K562 (cell line): ENCODE measurements around the gene MRPL55. TPM values are rescaled to one million over a fixed set of nuclear protein-coding genes. Genes with fewer than 3 reads are reported as not detected.

Experiments
- CHCHD3 ChIP-seq: fragments of 250-450 bp; sonication (Bioruptor Pico); IDR thresholded peaks from 2 replicates; pipeline ENCODE4 v2.1.2; 2022; ENCODE audit warnings: mild to moderate bottlenecking
- ELF4 ChIP-seq: fragments of 450-650 bp; formaldehyde crosslinking; IDR thresholded peaks from 2 replicates; pipeline ENCODE4 v1.4.0; 2022; ENCODE audit warnings: missing genetic modification characterization
- ETV5 ChIP-seq: sonication (generic); formaldehyde crosslinking; IDR thresholded peaks from 2 replicates; pipeline ENCODE4 v1.4.0; 2020; ENCODE audit warnings: low read depth, mild to moderate bottlenecking, missing genetic modification reagents
- FOSL1 ChIP-seq: fragments of 200-800 bp; sonication (Bioruptor generic); conservative IDR thresholded peaks from 2 replicates; pipeline ENCODE4 v1.6.1; 2016; ENCODE audit warnings: missing genetic modification characterization, missing compliant biosample characterization
- GTF2B ChIP-seq: IDR thresholded peaks from 2 replicates; pipeline ENCODE4 v1.6.1; 2011; ENCODE audit not compliant: insufficient read length; ENCODE audit errors: extremely low read depth
- ID3 ChIP-seq, 2 experiments: fragments of 250-450 bp in 1 of 2; fragments of 450-650 bp in 1 of 2; sonication (Bioruptor Pico) in 1 of 2; IDR thresholded peaks; 2 replicates each; pipeline versions ENCODE4 v1.6.1 to v1.8.0; 2016 to 2021; ENCODE audit warnings: mild to moderate bottlenecking in 2 of 2, moderate library complexity in 2 of 2, missing compliant biosample characterization in 1 of 2, missing genetic modification characterization in 1 of 2
- KLF1 ChIP-seq: fragments of 450-650 bp; IDR thresholded peaks from 2 replicates; pipeline ENCODE4 v1.6.1; 2016; ENCODE audit warnings: missing genetic modification characterization, missing compliant biosample characterization
- LEF1 ChIP-seq: fragments of 450-650 bp; IDR thresholded peaks from 2 replicates; pipeline ENCODE4 v1.6.1; 2016; ENCODE audit warnings: mild to moderate bottlenecking
- MCM3 ChIP-seq: fragments of 450-650 bp; IDR thresholded peaks from 2 replicates; pipeline ENCODE4 v1.6.1; 2016
- NCOA1 ChIP-seq: fragments of 450-650 bp; IDR thresholded peaks from 2 replicates; pipeline ENCODE4 v1.6.1; 2016; ENCODE audit warnings: low read depth
- NR1H2 ChIP-seq: sonication (generic); formaldehyde crosslinking; IDR thresholded peaks from 2 replicates; pipeline ENCODE4 v1.4.0; 2020; ENCODE audit warnings: mild to moderate bottlenecking, missing genetic modification reagents
- SAFB ChIP-seq: fragments of 200-400 bp; formaldehyde crosslinking; IDR thresholded peaks from 2 replicates; pipeline ENCODE4 v1.6.1; 2017; ENCODE audit warnings: low read depth, low read length, borderline replicate concordance
- SIN3A ChIP-seq, 2 experiments: fragments of 150-350 bp in 1 of 2; IDR thresholded peaks; 2 replicates each; pipeline ENCODE4 v1.6.1; 2011 to 2016; ENCODE audit warnings: borderline replicate concordance in 2 of 2, low read depth in 2 of 2, low read length in 2 of 2, mild to moderate bottlenecking in 2 of 2, moderate library complexity in 2 of 2; ENCODE audit not compliant: control insufficient read depth in 1 of 2
- SUPT5H ChIP-seq: fragments of 450-650 bp; IDR thresholded peaks from 2 replicates; pipeline ENCODE4 v1.6.1; 2016
- ZBTB1 ChIP-seq: sonication (generic); formaldehyde crosslinking; IDR thresholded peaks from 2 replicates; pipeline ENCODE4 v1.8.1; 2023; ENCODE audit warnings: missing genetic modification reagents, low read depth, mild to moderate bottlenecking, borderline replicate concordance
- ZEB2 ChIP-seq: fragments of 450-650 bp; IDR thresholded peaks from 2 replicates; pipeline ENCODE4 v1.6.1; 2016
- ZNF324 ChIP-seq: fragments of 250-450 bp; sonication (Bioruptor Pico); IDR thresholded peaks from 2 replicates; pipeline ENCODE4 v1.4.0; 2020; ENCODE audit warnings: mild to moderate bottlenecking
- polyA plus RNA-seq, 8 experiments: library from polyadenylated mRNA; depleted of rRNA in 4 of 8; stranded (reverse) in 5 of 8; unstranded in 3 of 8; fragments of >200 nt; fragmentation: Nextera tagmentation in 2 of 8; fragmentation: Illumina TruSeq in 1 of 8; extraction: Ambion mirVana in 2 of 8; extraction: Trizol in 1 of 8; gene quantifications; 2 replicates each; pipeline versions ENCODE4 v1.2.1 to v1.2.3, GENCODE V29; 2011 to 2014; ENCODE audit warnings: inconsistent platforms in 1 of 8, missing spikeins in 1 of 8
- total RNA-seq, 7 experiments: library from RNA; depleted of rRNA in 6 of 7; stranded (reverse); fragments of >200 nt in 6 of 7; fragmentation: Illumina TruSeq in 2 of 7; extraction: Trizol in 2 of 7; gene quantifications; 2 replicates each; pipeline versions ENCODE4 v1.2.1 to v1.2.3, GENCODE V29; 2011 to 2021; ENCODE audit warnings: low replicate concordance in 1 of 7
- TF ChIP-seq, protein P1 (sequence below): IDR thresholded peaks from 2 replicates; pipeline ENCODE4 v1.6.1; 2014; ENCODE audit warnings: antibody characterized with exemption
- TF ChIP-seq, protein P2 (sequence below): fragments of 450-650 bp; formaldehyde crosslinking; IDR thresholded peaks from 2 replicates; pipeline ENCODE4 v1.4.0; 2020; ENCODE audit warnings: mild to moderate bottlenecking, moderate library complexity
- TF ChIP-seq, protein P3 (sequence below): fragments of 450-650 bp; IDR thresholded peaks from 2 replicates; pipeline ENCODE4 v1.6.1; 2018; ENCODE audit not compliant: partially characterized antibody

MRPL55 gene
- total and polyA plus RNA-seq, 9 of the 15 experiments (the other 6 are each of a cell fraction or from before 2014, with no cell fraction given) = 34.9 to 228 (median 81.0) TPM

- TF ChIP-seq ZNF324 (CRISPR knock-in tag) (no peak), SIN3A (IDR thresholded peaks at IDR 0.05; ENCODE audit: borderline replicate concordance in 2 of 2, control insufficient read depth in 1 of 2, low read depth in 2 of 2, low read length in 2 of 2) (peak in 1 of 2 experiments; percentile 80; a peak in 1 of 4 replicates), ETV5 (peak; percentile 79), NR1H2 (CRISPR knock-in tag) (peak; percentile 14; the same call in 1 of the 2 replicates), ID3 (CRISPR knock-in tag; IDR thresholded peaks at IDR 0.05) (no peak), ID3 (tag; IDR thresholded peaks at IDR 0.05) (peak; percentile 79; the same call in 1 of the 2 replicates), GTF2B (no peak), LEF1 (no peak; the same call in 1 of the 2 replicates), CHCHD3 (CRISPR knock-in tag) (no peak), SAFB (peak; percentile 31; the same call in 1 of the 2 replicates), ELF4 (CRISPR knock-in tag) (0 out of 2 replicates have a peak, but pooled peaks have one; percentile 15), KLF1 (tag) (peak; percentile 54; the same call in 1 of the 2 replicates), SUPT5H (peak; percentile 84), NCOA1 (peak; percentile 96), FOSL1 (peak; percentile 61), MCM3 (no peak), ZEB2 (no peak; the same call in 1 of the 2 replicates), ZBTB1 (CRISPR knock-in tag) (peak; percentile 75)
- TF ChIP-seq, protein P1, sequence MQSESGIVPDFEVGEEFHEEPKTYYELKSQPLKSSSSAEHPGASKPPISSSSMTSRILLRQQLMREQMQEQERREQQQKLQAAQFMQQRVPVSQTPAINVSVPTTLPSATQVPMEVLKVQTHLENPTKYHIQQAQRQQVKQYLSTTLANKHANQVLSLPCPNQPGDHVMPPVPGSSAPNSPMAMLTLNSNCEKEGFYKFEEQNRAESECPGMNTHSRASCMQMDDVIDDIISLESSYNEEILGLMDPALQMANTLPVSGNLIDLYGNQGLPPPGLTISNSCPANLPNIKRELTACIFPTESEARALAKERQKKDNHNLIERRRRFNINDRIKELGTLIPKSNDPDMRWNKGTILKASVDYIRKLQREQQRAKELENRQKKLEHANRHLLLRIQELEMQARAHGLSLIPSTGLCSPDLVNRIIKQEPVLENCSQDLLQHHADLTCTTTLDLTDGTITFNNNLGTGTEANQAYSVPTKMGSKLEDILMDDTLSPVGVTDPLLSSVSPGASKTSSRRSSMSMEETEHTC = peak; percentile 49; the same call in 1 of the 2 replicates
- TF ChIP-seq, protein P2, sequence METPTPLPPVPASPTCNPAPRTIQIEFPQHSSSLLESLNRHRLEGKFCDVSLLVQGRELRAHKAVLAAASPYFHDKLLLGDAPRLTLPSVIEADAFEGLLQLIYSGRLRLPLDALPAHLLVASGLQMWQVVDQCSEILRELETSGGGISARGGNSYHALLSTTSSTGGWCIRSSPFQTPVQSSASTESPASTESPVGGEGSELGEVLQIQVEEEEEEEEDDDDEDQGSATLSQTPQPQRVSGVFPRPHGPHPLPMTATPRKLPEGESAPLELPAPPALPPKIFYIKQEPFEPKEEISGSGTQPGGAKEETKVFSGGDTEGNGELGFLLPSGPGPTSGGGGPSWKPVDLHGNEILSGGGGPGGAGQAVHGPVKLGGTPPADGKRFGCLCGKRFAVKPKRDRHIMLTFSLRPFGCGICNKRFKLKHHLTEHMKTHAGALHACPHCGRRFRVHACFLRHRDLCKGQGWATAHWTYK = peak; percentile 93; the same call in 1 of the 2 replicates
- TF ChIP-seq, protein P3, sequence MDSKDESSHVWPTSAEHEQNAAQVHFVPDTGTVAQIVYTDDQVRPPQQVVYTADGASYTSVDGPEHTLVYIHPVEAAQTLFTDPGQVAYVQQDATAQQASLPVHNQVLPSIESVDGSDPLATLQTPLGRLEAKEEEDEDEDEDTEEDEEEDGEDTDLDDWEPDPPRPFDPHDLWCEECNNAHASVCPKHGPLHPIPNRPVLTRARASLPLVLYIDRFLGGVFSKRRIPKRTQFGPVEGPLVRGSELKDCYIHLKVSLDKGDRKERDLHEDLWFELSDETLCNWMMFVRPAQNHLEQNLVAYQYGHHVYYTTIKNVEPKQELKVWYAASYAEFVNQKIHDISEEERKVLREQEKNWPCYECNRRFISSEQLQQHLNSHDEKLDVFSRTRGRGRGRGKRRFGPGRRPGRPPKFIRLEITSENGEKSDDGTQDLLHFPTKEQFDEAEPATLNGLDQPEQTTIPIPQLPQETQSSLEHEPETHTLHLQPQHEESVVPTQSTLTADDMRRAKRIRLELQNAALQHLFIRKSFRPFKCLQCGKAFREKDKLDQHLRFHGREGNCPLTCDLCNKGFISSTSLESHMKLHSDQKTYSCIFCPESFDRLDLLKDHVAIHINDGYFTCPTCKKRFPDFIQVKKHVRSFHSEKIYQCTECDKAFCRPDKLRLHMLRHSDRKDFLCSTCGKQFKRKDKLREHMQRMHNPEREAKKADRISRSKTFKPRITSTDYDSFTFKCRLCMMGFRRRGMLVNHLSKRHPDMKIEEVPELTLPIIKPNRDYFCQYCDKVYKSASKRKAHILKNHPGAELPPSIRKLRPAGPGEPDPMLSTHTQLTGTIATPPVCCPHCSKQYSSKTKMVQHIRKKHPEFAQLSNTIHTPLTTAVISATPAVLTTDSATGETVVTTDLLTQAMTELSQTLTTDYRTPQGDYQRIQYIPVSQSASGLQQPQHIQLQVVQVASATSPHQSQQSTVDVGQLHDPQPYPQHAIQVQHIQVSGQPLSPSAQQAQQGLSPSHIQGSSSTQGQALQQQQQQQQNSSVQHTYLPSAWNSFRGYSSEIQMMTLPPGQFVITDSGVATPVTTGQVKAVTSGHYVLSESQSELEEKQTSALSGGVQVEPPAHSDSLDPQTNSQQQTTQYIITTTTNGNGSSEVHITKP = no peak
Observed at GRCh38 chr1:228139931-228140723, 31.0 kb upstream of the MRPL55 start, which contains the start of gene GUK1 (continued).
